Heart left ventricle (tissue), 13 donors: ENCODE results near the gene SLC43A1.

Experiments used
- CTCF ChIP-seq, 12 donors: fragments of 200-600 bp; sonication (generic) in 4 of 12; IDR thresholded peaks; one replicate each; pipeline versions ENCODE4 v1.5.0 to v1.8.0; 2018 to 2022; ENCODE audit warnings: antibody characterized with exemption in 12 of 12, mild to moderate bottlenecking in 5 of 12
- POLR2A ChIP-seq, 2 donors: fragments of 450-650 bp; IDR thresholded peaks; one replicate each; pipeline ENCODE4 v1.6.1; 2017; ENCODE audit warnings: antibody characterized with exemption in 2 of 2, mild to moderate bottlenecking in 2 of 2, moderate library complexity in 2 of 2
- donor health status: ischemic (EF 13 %, LVEDD 7.1; RV severe dilation, severe dysfunction).
- donor health status: DM: no; HTN: yes; CAD: no.
- donor health status: DM: no; HTN: no; CAD: no.
- donor health status: ischemic (EF 25% LVEDD 6.9; RV normal size, moderate dysfunction).
- donor health status: ischemic (EF 25% LVEDD 5.7; RV mildly dilated, moderate dysfunction).
- donor health status: ischemic (EF 35%, LVEDD 5.7; RV mildly dilated, moderate dysfunction).
- donor health status: nonischemic (EF 11% LVEDD 7.7; RV severe dilation, severe dysfunction).
- donor health status: DM: yes; HTN: yes; CAD: no.
- donor health status: PGD.
- donor health status: ischemic (EF 29% LVEDD 5.4; RV normal size, mild dysfunction).
- donor health status: nonischemic (EF 23%, LVEDD 6.1; RV moderate dilation, normal function).

GRCh38 chr11:57479021-57479663 is 36.4 kb downstream of the SLC43A1 start:
- TF ChIP-seq CTCF (IDR thresholded peaks at IDR 0.05) (no peak), POLR2A (IDR thresholded peaks at IDR 0.05) (no peak)
